PC-3 (cell line): ENCODE data around the gene CDK5R1. TPM values are rescaled to one million over a fixed set of nuclear protein-coding genes. Genes with fewer than 3 reads are reported as not detected.

Source experiments
- ATAC-seq: fragments of 200-7000 bp; cut with Tn5 transposase; 2 replicates; pipeline ENCODE4 v1.9.1; 2020; ENCODE audit warnings: mild to moderate bottlenecking, moderate library complexity
- BruUV-seq: library from RNA; stranded (reverse); fragments of 400-500 nt; replicated peaks from 2 replicates; lab custom pipeline; 2021; lab: Mats Ljungman, UMichigan
- CTCF ChIA-PET: fragments of 300-600 bp; sonication (Branson Sonifier 250); formaldehyde crosslinking; loops from one replicate; lab custom pipeline; 2022; ENCODE audit warnings: antibody characterized with exemption; lab: Charles Lee
- POLR2A ChIA-PET: fragments of 300-600 bp; sonication (Branson Sonifier 250); formaldehyde crosslinking; loops from one replicate; lab custom pipeline; 2022; ENCODE audit warnings: antibody characterized with exemption; ENCODE audit not compliant: unreplicated experiment; lab: Charles Lee
- DNase-seq: peaks from one replicate; pipeline ENCODE4 v3.0.0-alpha.2; 2015
- H2AFZ ChIP-seq: fragments of 300-600 bp; sonication (generic); 2 replicates; pipeline ENCODE4 v1.6.0; 2016; ENCODE audit warnings: antibody characterized with exemption, low read length
- H3F3A ChIP-seq: fragments of 300-600 bp; sonication (generic); one replicate; pipeline ENCODE4 v1.6.0; 2017; ENCODE audit warnings: antibody characterized with exemption, low read length, control low read depth, mild to moderate bottlenecking; ENCODE audit not compliant: unreplicated experiment
- H3K27ac ChIP-seq: fragments of 300-600 bp; sonication (generic); 2 replicates; pipeline ENCODE4 v1.5.1; 2016; ENCODE audit warnings: mild to moderate bottlenecking, low read length
- H3K27me3 ChIP-seq: fragments of 300-600 bp; sonication (generic); 2 replicates; pipeline ENCODE4 v1.6.1; 2016; ENCODE audit warnings: low read length, mixed read lengths
- H3K36me3 ChIP-seq: fragments of 300-600 bp; sonication (generic); 2 replicates; pipeline ENCODE4 v1.6.1; 2016; ENCODE audit warnings: low read depth, mixed run types, low read length, mixed read lengths
- H3K4me1 ChIP-seq: fragments of 300-600 bp; sonication (generic); 2 replicates; pipeline ENCODE4 v1.5.1; 2016; ENCODE audit warnings: low read length; ENCODE audit not compliant: insufficient read depth
- H3K4me2 ChIP-seq: fragments of 300-600 bp; sonication (generic); 2 replicates; pipeline ENCODE4 v1.6.0; 2016; ENCODE audit warnings: low read length
- H3K4me3 ChIP-seq: fragments of 300-600 bp; sonication (generic); 2 replicates; pipeline ENCODE4 v1.5.1; 2016; ENCODE audit warnings: mild to moderate bottlenecking, low read length, mixed read lengths
- H3K79me2 ChIP-seq: fragments of 300-600 bp; sonication (generic); 2 replicates; pipeline ENCODE4 v1.6.1; 2017; ENCODE audit warnings: low read length, mixed read lengths
- H3K9ac ChIP-seq: fragments of 300-600 bp; sonication (generic); 2 replicates; pipeline ENCODE4 v1.6.0; 2016; ENCODE audit warnings: mild to moderate bottlenecking, low read length
- H3K9me2 ChIP-seq: fragments of 300-600 bp; sonication (generic); replicated peaks from 2 replicates; pipeline ENCODE4 v1.6.1; 2016; ENCODE audit warnings: mixed run types, low read length, mixed read lengths
- H3K9me3 ChIP-seq: fragments of 300-600 bp; sonication (generic); 2 replicates; pipeline ENCODE4 v1.6.1; 2016; ENCODE audit warnings: low read length, mixed read lengths
- H4K20me1 ChIP-seq: fragments of 300-600 bp; sonication (generic); 2 replicates; pipeline ENCODE4 v1.6.1; 2016; ENCODE audit warnings: low read length, mixed read lengths
- CTCF ChIP-seq: fragments of 300-600 bp; sonication (generic); conservative IDR thresholded peaks from 2 replicates; pipeline ENCODE4 v1.5.1; 2017; ENCODE audit warnings: antibody characterized with exemption, low read depth, mild to moderate bottlenecking, low read length
- EZH2 ChIP-seq: fragments of 300-600 bp; sonication (generic); IDR thresholded peaks from one replicate; pipeline ENCODE4 v1.6.1; 2017; ENCODE audit warnings: antibody characterized with exemption, mild to moderate bottlenecking, low read length; ENCODE audit not compliant: unreplicated experiment
- EZH2phosphoT487 ChIP-seq: fragments of 300-600 bp; sonication (generic); IDR thresholded peaks from 2 replicates; pipeline ENCODE4 v1.6.1; 2018; ENCODE audit warnings: mild to moderate bottlenecking, antibody characterized with exemption, low read length, borderline replicate concordance
- intact Hi-C: fragments of 100-400 bp; cut with micrococcal nuclease; formaldehyde crosslinking; loops from 2 replicates; pipeline ENCODE4 v1.9.0; 2023
- total RNA-seq: library from RNA; depleted of rRNA; stranded (reverse); fragments of >200 nt; gene quantifications from 2 replicates; pipeline ENCODE4 v1.2.3, GENCODE V29; 2014

Gene CDK5R1
- total RNA-seq, 1 experiment from 2014 or later, result 1.7 TPM

- H3K9ac ChIP-seq, result no peak overlapping the region
- H3K9me2 ChIP-seq, result no peaks in the 10 kb centered on the region
- peak; percentile 45 for ATAC-seq
- CTCF ChIA-PET, result interaction anchor here (0.6 kb wide), 3 partner anchors 13 to 174 kb away, joined by 3 read pairs; no protein-coding TSS in a partner anchor
- H3K36me3 ChIP-seq, result peaks cover 49% of the 10 kb centered on the region
- no peaks in the 10 kb centered on the region for H3K4me1 ChIP-seq
- peaks cover 19% of the 10 kb centered on the region for H4K20me1 ChIP-seq
- no peaks in the 10 kb centered on the region for H3K27me3 ChIP-seq
- no peaks in the 10 kb centered on the region for H3K9me3 ChIP-seq
- no TSS peak for BruUV-seq
- H3K4me3 ChIP-seq, result no peak overlapping the region
- no peaks in the 10 kb centered on the region for H3F3A ChIP-seq
- H3K79me2 ChIP-seq, result peaks cover 70% of the 10 kb centered on the region
- TF ChIP-seq EZH2 (no peak), CTCF (peak; percentile 62)
- intact Hi-C loops, result loop anchor here (10.0 kb wide), 1 partner anchor 1293 kb away; no protein-coding TSS in a partner anchor
- no peak overlapping the region for H2AFZ ChIP-seq
- DNase-seq, result peak; percentile 62
- H3K4me2 ChIP-seq, result no peak overlapping the region
- no peak overlapping the region for H3K27ac ChIP-seq
- POLR2A ChIA-PET, result no interaction called here
Measured at GRCh38 chr17:32461853-32462617, 24.8 kb upstream of the CDK5R1 start.

DNA sequence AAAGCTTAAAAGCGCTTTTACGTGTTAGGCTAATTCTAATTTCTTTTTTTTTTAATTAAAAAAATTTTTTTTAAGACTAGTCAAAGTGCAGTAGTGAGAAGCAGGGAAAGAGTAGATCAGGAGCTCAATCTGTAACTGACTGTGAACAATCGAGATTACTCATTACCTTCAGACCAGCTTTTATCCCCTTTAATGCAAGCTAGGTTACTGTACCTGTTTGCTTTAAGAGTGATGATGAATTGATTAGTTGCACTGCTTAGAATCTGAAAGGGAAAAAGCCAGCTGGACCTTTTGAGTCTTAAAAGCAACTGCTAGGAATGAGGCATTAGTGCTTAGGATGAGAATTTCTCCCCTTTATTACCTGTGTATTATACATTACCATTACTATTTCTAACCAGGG lies 23.5 kb upstream of the CDK5R1 start:
- no peak for TF ChIP-seq EZH2phosphoT487
- no peak for TF ChIP-seq CTCF
- TF ChIP-seq EZH2, result no peak
- no peaks in the 10 kb centered on the region for H3K9me3 ChIP-seq
- ChIA-PET POLR2A (no interaction called here), CTCF (no interaction called here)
- no peak for ATAC-seq
- peaks cover 66% of the 10 kb centered on the region for H3K79me2 ChIP-seq
- BruUV-seq, result no TSS peak
- no peaks in the 10 kb centered on the region for H3K4me1 ChIP-seq
- H3K36me3 ChIP-seq, result peaks cover 55% of the 10 kb centered on the region
- no peaks in the 10 kb centered on the region for H3K27me3 ChIP-seq
- H2AFZ ChIP-seq, result no peak overlapping the region
- no peak overlapping the region for H3K9ac ChIP-seq
- no peak overlapping the region for H3K4me2 ChIP-seq
- no peak for DNase-seq
- H4K20me1 ChIP-seq, result peaks cover 25% of the 10 kb centered on the region
- intact Hi-C loops, result loop anchor here (10.0 kb wide), 1 partner anchor 1291 kb away; no protein-coding TSS in a partner anchor
- H3F3A ChIP-seq, result no peaks in the 10 kb centered on the region
- no peaks in the 10 kb centered on the region for H3K9me2 ChIP-seq
- no peak overlapping the region for H3K27ac ChIP-seq
- no peak overlapping the region for H3K4me3 ChIP-seq

DNA sequence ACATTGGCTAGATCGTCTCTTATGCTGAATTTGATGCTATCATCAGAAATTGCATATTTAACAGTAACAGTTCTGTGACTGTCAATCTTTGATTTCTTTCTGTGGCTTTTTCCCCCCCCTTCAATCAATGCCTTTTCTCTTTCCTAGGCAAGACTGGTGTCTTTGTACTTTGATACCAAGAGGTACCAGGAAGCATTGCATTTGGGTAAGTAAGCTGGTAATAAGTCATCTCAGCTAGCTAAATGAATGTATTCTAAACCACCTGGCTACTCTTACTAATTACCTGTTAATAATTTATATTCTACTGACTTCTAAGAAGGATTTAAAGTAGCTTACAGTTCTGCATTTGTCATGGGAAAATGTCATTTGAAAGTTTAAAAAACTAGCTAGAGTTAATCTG lies 22.4 kb upstream of the CDK5R1 start:
- Histone ChIP-seq H2AFZ (no peak overlapping the region), H3K4me2 (no peak overlapping the region), H3K27ac (no peak overlapping the region), H4K20me1 (peaks cover 26% of the 10 kb centered on the region), H3K36me3 (peaks cover 59% of the 10 kb centered on the region), H3K9me3 (no peaks in the 10 kb centered on the region), H3K4me3 (no peak overlapping the region), H3K27me3 (no peaks in the 10 kb centered on the region), H3K4me1 (no peaks in the 10 kb centered on the region), H3F3A (no peaks in the 10 kb centered on the region), H3K9ac (no peak overlapping the region), H3K79me2 (peaks cover 63% of the 10 kb centered on the region), H3K9me2 (no peaks in the 10 kb centered on the region)
- ATAC-seq (no peak), DNase-seq (no peak)
- no TSS peak for BruUV-seq
- no peak for TF ChIP-seq EZH2phosphoT487
- ChIA-PET CTCF (no interaction called here), POLR2A (no interaction called here)
- intact Hi-C loops, result loop anchor here (10.0 kb wide), 1 partner anchor 1290 kb away; no protein-coding TSS in a partner anchor
